Activated T-cell treated with anti-CD3 and anti-CD28 coated beads, Interleukin-2, amount 50 U/mL, for 24 hours (primary cell): ENCODE data around the gene GLIS2.

Experiments used
- DNase-seq: peaks from one replicate; pipeline ENCODE4 v3.0.0-alpha.2; 2020
- H3K27ac Mint-ChIP-seq: 2 replicates; pipeline ENCODE4 v1.8.0; 2020; ENCODE audit warnings: mild to moderate bottlenecking, mixed read lengths
- H3K27me3 Mint-ChIP-seq: 2 replicates; pipeline ENCODE4 v1.8.0; 2020; ENCODE audit warnings: mixed read lengths
- H3K36me3 Mint-ChIP-seq: 2 replicates; pipeline ENCODE4 v1.8.0; 2020; ENCODE audit warnings: low read depth, mixed read lengths
- H3K4me1 Mint-ChIP-seq: 2 replicates; pipeline ENCODE4 v1.8.0; 2020; ENCODE audit warnings: low read depth, mixed read lengths
- H3K4me3 Mint-ChIP-seq: 2 replicates; pipeline ENCODE4 v1.8.0; 2020; ENCODE audit warnings: mild to moderate bottlenecking, moderate library complexity, mixed read lengths
- H3K9me3 Mint-ChIP-seq: 2 replicates; pipeline ENCODE4 v1.8.0; 2020; ENCODE audit warnings: mixed read lengths

Gene GLIS2

GRCh38 chr16:4386951-4387565 is 71.2 kb downstream of the GLIS2 start:
- H3K27ac Mint-ChIP-seq: peak overlapping the region; percentile 44
- no peaks in the 10 kb centered on the region for H3K9me3 Mint-ChIP-seq
- no peak overlapping the region for H3K4me3 Mint-ChIP-seq
- H3K27me3 Mint-ChIP-seq: no peaks in the 10 kb centered on the region
- no peak for DNase-seq
- H3K36me3 Mint-ChIP-seq: peaks cover 81% of the 10 kb centered on the region
- H3K4me1 Mint-ChIP-seq: peaks cover 4% of the 10 kb centered on the region

DNA sequence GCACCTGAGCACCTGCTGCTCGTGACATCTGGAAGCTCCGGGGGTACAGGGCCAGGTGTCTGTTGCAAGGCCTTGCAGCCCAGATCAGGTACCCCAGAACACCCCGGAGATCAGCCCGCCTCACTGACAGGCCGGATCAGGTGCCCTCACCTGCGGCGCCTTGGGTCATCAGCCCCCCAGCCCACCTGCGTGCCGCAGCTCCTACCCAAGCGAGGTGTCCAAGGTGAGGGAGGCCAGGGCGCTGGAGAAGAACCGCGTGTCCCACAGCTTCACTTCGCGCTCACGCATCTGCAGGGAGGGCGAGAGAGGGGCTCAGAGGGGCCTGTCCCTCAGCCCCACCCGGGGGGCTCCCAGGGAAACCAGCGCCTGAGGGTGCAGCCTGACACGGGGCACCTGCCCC is 71.9 kb downstream of the GLIS2 start:
- Mint-ChIP-seq H3K36me3 (peaks cover 83% of the 10 kb centered on the region), H3K27ac (no peak overlapping the region), H3K9me3 (no peaks in the 10 kb centered on the region), H3K4me1 (peaks cover 4% of the 10 kb centered on the region), H3K4me3 (no peak overlapping the region), H3K27me3 (no peaks in the 10 kb centered on the region)
- DNase-seq: no peak

DNA sequence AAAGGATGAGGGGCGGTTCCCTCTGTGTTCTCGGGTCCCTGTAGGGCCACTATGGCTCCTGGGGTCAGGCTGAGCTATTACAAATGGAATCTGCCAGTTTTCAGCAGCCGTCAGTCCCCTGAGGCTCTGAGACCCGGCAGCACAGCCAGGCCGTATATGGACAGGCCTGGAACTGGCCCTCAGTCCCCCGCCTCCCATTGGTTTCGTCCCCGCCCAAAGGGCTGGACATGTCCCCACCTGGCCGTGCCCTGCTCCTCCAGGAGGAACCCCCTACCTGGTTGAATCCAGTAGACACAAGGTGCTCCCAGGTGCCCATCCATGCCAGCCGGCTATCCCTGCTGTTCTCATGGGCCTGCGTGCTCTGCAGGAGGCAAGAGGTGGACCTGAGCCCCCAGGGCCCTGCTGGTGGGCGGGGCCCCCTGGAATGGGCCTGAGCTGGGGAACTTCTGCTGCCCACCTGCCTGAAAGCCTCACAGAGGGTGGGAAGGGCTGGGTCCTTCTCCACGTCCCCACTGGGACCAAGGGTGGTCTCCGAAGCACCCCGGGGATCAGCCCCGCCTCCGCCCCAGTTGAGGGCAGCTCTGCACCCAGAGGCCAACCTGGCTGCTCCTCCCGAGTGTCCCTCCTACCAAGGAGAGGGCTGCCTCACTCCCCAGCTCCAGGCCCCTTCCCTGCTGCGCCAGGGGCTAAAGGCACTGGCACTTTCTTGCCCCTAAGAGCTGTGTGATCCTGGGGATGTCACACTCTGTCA is 72.6 kb downstream of the GLIS2 start:
- H3K9me3 Mint-ChIP-seq: no peaks in the 10 kb centered on the region
- H3K4me1 Mint-ChIP-seq: peaks cover 4% of the 10 kb centered on the region
- no peak overlapping the region for H3K27ac Mint-ChIP-seq
- peaks cover 82% of the 10 kb centered on the region for H3K36me3 Mint-ChIP-seq
- no peak for DNase-seq
- H3K4me3 Mint-ChIP-seq: no peak overlapping the region
- no peaks in the 10 kb centered on the region for H3K27me3 Mint-ChIP-seq
